GM10248 (cell line): ENCODE data around the gene CXCR2.

Experiments
- CTCF ChIA-PET: fragments of 300-600 bp; sonication (Branson Sonifier 250); formaldehyde crosslinking; extraction: SDS; loops from one replicate; lab custom pipeline; 2021; ENCODE audit warnings: antibody characterized with exemption; lab: Yijun Ruan, JAX
- POLR2A ChIA-PET: fragments of 350-650 bp; sonication (Branson Sonifier 250); formaldehyde crosslinking; extraction: SDS; loops from one replicate; lab custom pipeline; 2020; ENCODE audit warnings: antibody characterized with exemption; lab: Yijun Ruan, JAX
- DNase-seq: peaks from one replicate; pipeline ENCODE4 v3.0.0; 2012; ENCODE audit errors: extremely low spot score
- TF ChIP-seq, protein P1 (sequence below): IDR thresholded peaks from 2 replicates; pipeline ENCODE4 v1.5.1; 2012; ENCODE audit warnings: mild to moderate bottlenecking, low read depth; ENCODE audit errors: extremely low read depth, missing control alignments, control extremely low read depth

The CXCR2 gene

DNA sequence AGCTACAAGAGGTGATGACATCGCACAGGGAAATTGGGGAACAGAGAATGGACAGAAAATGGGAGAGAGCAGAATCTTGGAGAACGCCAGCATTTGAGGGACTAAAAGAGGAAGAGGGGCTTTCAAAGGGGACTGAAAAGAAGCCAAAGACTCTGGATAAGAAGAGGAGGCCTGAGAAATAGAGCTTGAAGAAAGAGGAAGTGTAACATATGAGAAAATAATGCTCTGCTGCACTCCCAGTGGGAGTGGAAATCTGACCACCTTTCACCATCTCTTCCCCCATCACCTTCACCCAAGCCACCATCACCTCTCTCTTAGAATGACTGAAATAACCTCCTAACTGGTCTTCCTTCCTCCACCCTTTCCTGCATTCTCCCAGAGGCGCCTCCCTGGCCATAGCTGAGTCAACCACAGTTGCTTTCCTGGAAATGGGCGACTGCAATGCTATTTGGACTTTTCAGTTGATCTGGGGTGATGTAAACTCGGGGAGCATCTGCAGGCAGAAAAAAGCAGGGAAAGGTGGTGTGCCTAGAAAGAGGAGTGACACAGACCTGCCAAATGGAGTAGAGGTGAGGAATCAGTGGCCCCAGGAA, 24.1 kb downstream of the CXCR2 start:
- CTCF ChIA-PET: no interaction called here
- peak; percentile 35 for DNase-seq
- TF ChIP-seq, protein P1, sequence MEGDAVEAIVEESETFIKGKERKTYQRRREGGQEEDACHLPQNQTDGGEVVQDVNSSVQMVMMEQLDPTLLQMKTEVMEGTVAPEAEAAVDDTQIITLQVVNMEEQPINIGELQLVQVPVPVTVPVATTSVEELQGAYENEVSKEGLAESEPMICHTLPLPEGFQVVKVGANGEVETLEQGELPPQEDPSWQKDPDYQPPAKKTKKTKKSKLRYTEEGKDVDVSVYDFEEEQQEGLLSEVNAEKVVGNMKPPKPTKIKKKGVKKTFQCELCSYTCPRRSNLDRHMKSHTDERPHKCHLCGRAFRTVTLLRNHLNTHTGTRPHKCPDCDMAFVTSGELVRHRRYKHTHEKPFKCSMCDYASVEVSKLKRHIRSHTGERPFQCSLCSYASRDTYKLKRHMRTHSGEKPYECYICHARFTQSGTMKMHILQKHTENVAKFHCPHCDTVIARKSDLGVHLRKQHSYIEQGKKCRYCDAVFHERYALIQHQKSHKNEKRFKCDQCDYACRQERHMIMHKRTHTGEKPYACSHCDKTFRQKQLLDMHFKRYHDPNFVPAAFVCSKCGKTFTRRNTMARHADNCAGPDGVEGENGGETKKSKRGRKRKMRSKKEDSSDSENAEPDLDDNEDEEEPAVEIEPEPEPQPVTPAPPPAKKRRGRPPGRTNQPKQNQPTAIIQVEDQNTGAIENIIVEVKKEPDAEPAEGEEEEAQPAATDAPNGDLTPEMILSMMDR: no peak
- POLR2A ChIA-PET: no interaction called here

DNA sequence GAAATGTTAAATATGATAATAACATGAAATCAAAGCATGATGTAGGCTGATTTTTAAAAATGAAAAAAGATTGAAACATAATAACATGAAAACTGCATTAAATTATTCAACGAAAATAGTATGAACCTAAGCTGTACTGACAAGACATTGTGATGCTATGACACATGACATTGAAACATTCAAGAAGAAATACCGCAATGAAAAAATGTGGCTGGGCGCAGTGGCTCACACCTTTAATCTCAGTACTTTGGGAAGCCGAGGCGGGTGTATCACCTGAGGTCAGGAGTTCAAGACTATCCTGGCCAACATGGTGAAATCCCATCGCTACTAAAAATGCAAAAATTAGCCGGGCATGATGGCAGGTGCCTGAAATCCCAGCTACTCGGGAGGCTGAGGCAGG, 26.3 kb downstream of the CXCR2 start:
- DNase-seq: no peak
- TF ChIP-seq, protein P1: no peak
- CTCF ChIA-PET: interaction anchor here (2.0 kb wide), 1 partner anchor 16 kb away, joined by 5 read pairs; no protein-coding TSS in a partner anchor
- POLR2A ChIA-PET: no interaction called here

- POLR2A ChIA-PET: no interaction called here
Observed at GRCh38 chr2:218152777-218153176, 26.9 kb downstream of the CXCR2 start.

DNA sequence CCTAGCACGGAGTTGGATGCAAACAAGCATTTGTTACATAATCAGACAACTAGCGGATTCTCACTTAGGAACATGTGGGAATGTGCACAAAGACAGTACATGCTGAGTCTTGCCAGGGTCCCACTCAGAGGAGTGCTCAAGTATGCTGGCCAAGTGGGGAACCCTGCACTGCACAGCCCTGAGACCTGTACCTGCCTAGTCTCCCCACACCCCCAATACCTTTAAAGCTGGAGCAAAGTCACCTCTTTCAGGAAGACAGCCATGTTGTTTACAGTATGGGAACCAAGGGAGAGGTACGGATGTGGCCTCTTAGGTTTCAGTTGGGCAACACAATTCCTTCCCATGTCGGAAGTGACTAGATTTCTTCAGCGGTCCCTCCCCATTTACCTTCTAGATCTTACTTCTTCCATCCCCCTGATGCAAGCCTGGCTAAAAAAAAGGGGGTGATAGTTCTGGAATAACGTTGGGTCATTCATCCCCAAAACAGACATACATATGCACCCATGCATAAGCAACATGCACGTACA, 30.2 kb downstream of the CXCR2 start:
- CTCF ChIA-PET: interaction anchor here (1.2 to 1.6 kb wide), 2 partner anchors 11 to 443 kb away, joined by 3 read pairs; partner anchors contain the start of gene CXCR1
- DNase-seq: no peak
- POLR2A ChIA-PET: no interaction called here
- TF ChIP-seq, protein P1: no peak

More at GRCh38 chr2:218152777-218153176, 26.9 kb downstream of the CXCR2 start:
- CTCF ChIA-PET: interaction anchor here (1.0 to 2.0 kb wide), 2 partner anchors 15 to 159 kb away, joined by 3 to 5 read pairs; no protein-coding TSS in a partner anchor
- TF ChIP-seq, protein P1: no peak
- no peak for DNase-seq

GRCh38 chr2:218161644-218162043, 35.8 kb downstream of the CXCR2 start:
- TF ChIP-seq, protein P1: no peak
- ChIA-PET CTCF (no interaction called here), POLR2A (no interaction called here)
- no peak for DNase-seq

GRCh38 chr2:218162814-218163213, 37.0 kb downstream of the CXCR2 start:
- ChIA-PET CTCF (interaction anchor here (1.7 kb wide), 1 partner anchor 685 kb away, joined by 3 read pairs; no protein-coding TSS in a partner anchor), POLR2A (no interaction called here)
- no peak for DNase-seq
- TF ChIP-seq, protein P1: no peak
